K562 (cell line): ENCODE measurements around the gene TENT5A. TPM values are rescaled to one million over a fixed set of nuclear protein-coding genes. Genes with fewer than 3 reads are reported as not detected.

Experiments
- ATF1 ChIP-seq, 2 experiments: fragments of 450-650 bp in 1 of 2; IDR thresholded peaks; 2 replicates each; pipeline ENCODE4 v1.6.1; 2016; ENCODE audit warnings: missing compliant biosample characterization in 1 of 2, missing genetic modification characterization in 1 of 2
- BACH1 ChIP-seq: fragments of 200-800 bp; sonication (Bioruptor generic); IDR thresholded peaks from 2 replicates; pipeline ENCODE4 v1.6.1; 2016; ENCODE audit warnings: missing genetic modification characterization, missing compliant biosample characterization
- C11orf30 ChIP-seq: fragments of 450-650 bp; IDR thresholded peaks from 2 replicates; pipeline ENCODE4 v1.6.1; 2016; ENCODE audit warnings: low read depth, mild to moderate bottlenecking
- DIDO1 ChIP-seq: fragments of 450-650 bp; IDR thresholded peaks from 2 replicates; pipeline ENCODE4 v1.6.1; 2016; ENCODE audit warnings: low read depth, missing biosample characterization, missing genetic modification characterization
- FOXA3 ChIP-seq, 2 experiments: fragments of 450-650 bp in 1 of 2; sonication (generic) in 1 of 2; formaldehyde crosslinking; IDR thresholded peaks in 1 of 2; conservative IDR thresholded peaks in 1 of 2; 2 replicates each; pipeline versions ENCODE4 v1.4.0 to v1.8.0; 2020 to 2022; ENCODE audit warnings: mild to moderate bottlenecking in 2 of 2, missing genetic modification reagents in 1 of 2
- FOXK1 ChIP-seq: sonication (generic); formaldehyde crosslinking; IDR thresholded peaks from 2 replicates; pipeline ENCODE4 v1.8.0; 2022; ENCODE audit warnings: missing genetic modification reagents, mild to moderate bottlenecking, borderline replicate concordance
- HDGF ChIP-seq: fragments of 450-650 bp; IDR thresholded peaks from 2 replicates; pipeline ENCODE4 v1.6.1; 2016
- HEY1 ChIP-seq: fragments of 250-450 bp; sonication (Bioruptor Pico); IDR thresholded peaks from 2 replicates; pipeline ENCODE4 v1.5.0; 2020; ENCODE audit warnings: mild to moderate bottlenecking, moderate library complexity, borderline replicate concordance
- KLF16 ChIP-seq: IDR thresholded peaks from 2 replicates; pipeline ENCODE4 v1.6.1; 2016; ENCODE audit warnings: antibody characterized with exemption
- NRF1 ChIP-seq, 2 experiments: fragments of 450-650 bp; IDR thresholded peaks in 1 of 2; conservative IDR thresholded peaks in 1 of 2; 2 replicates each; pipeline ENCODE4 v1.6.1; 2014; ENCODE audit warnings: mild to moderate bottlenecking in 2 of 2
- PHF8 ChIP-seq: fragments of 200-600 bp; sonication (generic); IDR thresholded peaks from 2 replicates; pipeline ENCODE4 v1.6.1; 2012; ENCODE audit warnings: mixed run types, mild to moderate bottlenecking, inconsistent platforms, low read length, moderate library complexity, borderline replicate concordance
- TAF1 ChIP-seq: IDR thresholded peaks from 2 replicates; pipeline ENCODE4 v1.6.1; 2011; ENCODE audit warnings: mild to moderate bottlenecking, low read length, moderate library complexity; ENCODE audit not compliant: insufficient read depth, control insufficient read depth, severe bottlenecking; ENCODE audit errors: extremely low read depth
- ZKSCAN1 ChIP-seq: fragments of 150-350 bp; IDR thresholded peaks from 2 replicates; pipeline ENCODE4 v1.6.1; 2016; ENCODE audit warnings: low read depth, low read length
- ZNF253 ChIP-seq: fragments of 250-450 bp; sonication (Bioruptor Pico); conservative IDR thresholded peaks from 2 replicates; pipeline ENCODE4 v1.6.1; 2021; ENCODE audit warnings: mild to moderate bottlenecking
- ZNF766 ChIP-seq: fragments of 200-800 bp; sonication (Bioruptor generic); conservative IDR thresholded peaks from 2 replicates; pipeline ENCODE4 v1.6.1; 2016; ENCODE audit warnings: missing genetic modification characterization, missing compliant biosample characterization
- polyA plus RNA-seq, 8 experiments: library from polyadenylated mRNA; depleted of rRNA in 4 of 8; stranded (reverse) in 5 of 8; unstranded in 3 of 8; fragments of >200 nt; fragmentation: Nextera tagmentation in 2 of 8; fragmentation: Illumina TruSeq in 1 of 8; extraction: Ambion mirVana in 2 of 8; extraction: Trizol in 1 of 8; gene quantifications; 2 replicates each; pipeline versions ENCODE4 v1.2.1 to v1.2.3, GENCODE V29; 2011 to 2014; ENCODE audit warnings: inconsistent platforms in 1 of 8, missing spikeins in 1 of 8
- total RNA-seq, 7 experiments: library from RNA; depleted of rRNA in 6 of 7; stranded (reverse); fragments of >200 nt in 6 of 7; fragmentation: Illumina TruSeq in 2 of 7; extraction: Trizol in 2 of 7; gene quantifications; 2 replicates each; pipeline versions ENCODE4 v1.2.1 to v1.2.3, GENCODE V29; 2011 to 2021; ENCODE audit warnings: low replicate concordance in 1 of 7
- TF ChIP-seq, protein P1 (sequence below), 2 experiments: fragments of 250-450 bp in 1 of 2; fragments of 450-650 bp in 1 of 2; sonication (Bioruptor Pico) in 1 of 2; IDR thresholded peaks; 2 replicates each; pipeline versions ENCODE4 v1.6.1 to v1.8.0; 2016 to 2021; ENCODE audit warnings: mild to moderate bottlenecking in 2 of 2, moderate library complexity in 2 of 2, missing compliant biosample characterization in 1 of 2, missing genetic modification characterization in 1 of 2
- TF ChIP-seq, protein P2 (sequence below): fragments of 450-650 bp; IDR thresholded peaks from 2 replicates; pipeline ENCODE4 v1.6.1; 2016; ENCODE audit warnings: missing biosample characterization, missing genetic modification characterization
- TF ChIP-seq, protein P3 (sequence below): fragments of 150-350 bp; conservative IDR thresholded peaks from 2 replicates; pipeline ENCODE4 v1.6.1; 2014; ENCODE audit warnings: low read length
- TF ChIP-seq, protein P4 (sequence below): fragments of 250-450 bp; sonication (Bioruptor Pico); IDR thresholded peaks from 2 replicates; pipeline ENCODE4 v1.6.1; 2021; ENCODE audit warnings: mild to moderate bottlenecking
- TF ChIP-seq, protein P5 (sequence below): fragments of 250-450 bp; sonication (Bioruptor Pico); IDR thresholded peaks from 2 replicates; pipeline ENCODE4 v1.8.0; 2022; ENCODE audit warnings: inconsistent platforms

TENT5A gene
- total and polyA plus RNA-seq, 9 of the 15 experiments (the other 6 are each of a cell fraction or from before 2014, with no cell fraction given), result 0.77 to 2.3 (median 1.3) TPM

DNA sequence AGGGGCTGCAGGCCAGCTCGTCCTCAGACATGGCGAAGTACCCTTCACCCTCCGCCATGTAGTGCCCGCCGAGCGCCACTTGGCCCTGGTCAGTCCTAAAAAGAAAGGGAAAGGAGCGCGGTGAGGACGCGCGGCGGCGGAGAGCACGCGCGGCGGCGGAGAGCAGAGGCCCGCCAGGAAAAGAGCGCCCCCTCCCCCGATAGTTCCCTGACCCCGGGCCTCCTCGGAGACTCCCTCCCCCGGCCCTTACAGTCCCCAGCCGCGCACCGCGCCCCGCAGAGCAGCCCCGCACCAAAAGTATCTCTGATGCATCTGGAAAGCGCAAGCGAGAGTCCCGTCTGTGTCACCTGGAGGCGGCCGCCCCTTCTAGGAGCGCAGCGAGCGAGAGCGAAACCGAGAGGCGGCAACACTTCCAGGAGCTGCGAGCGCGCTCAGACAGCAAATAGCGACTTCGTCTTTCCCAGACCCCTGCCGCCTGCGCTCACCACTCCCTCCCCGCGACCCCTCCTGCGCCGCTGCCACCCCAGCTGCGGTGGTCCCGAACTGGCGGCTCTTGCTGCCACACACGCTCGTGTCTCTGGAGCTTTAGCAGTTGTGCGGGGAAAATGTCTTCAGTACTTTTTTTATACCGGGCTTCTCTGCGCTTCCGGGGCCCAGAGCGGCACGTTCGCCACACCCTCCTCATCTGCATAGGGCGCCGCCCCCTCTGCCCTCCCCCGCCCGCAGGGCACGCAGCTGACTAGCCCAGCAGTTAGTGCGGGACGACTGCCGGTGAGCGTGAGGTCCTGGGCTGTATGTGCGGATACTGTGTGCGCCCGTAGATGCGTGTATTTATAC is at the start of gene TENT5A (continued):
- TF ChIP-seq, protein P1, sequence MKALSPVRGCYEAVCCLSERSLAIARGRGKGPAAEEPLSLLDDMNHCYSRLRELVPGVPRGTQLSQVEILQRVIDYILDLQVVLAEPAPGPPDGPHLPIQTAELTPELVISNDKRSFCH (CRISPR knock-in tag; IDR thresholded peaks at IDR 0.05), result no peak
- TF ChIP-seq, protein P1 (tag; IDR thresholded peaks at IDR 0.05), result no peak
- TF ChIP-seq DIDO1 (tag), result no peak
- TF ChIP-seq PHF8, result peak; percentile 64
- no peak for TF ChIP-seq ZNF253
- no peak for TF ChIP-seq BACH1 (tag)
- no peak for TF ChIP-seq FOXK1 (CRISPR knock-in tag)
- no peak for TF ChIP-seq ZNF766 (CRISPR knock-in tag)
- no peak for TF ChIP-seq KLF16
- TF ChIP-seq, protein P2, sequence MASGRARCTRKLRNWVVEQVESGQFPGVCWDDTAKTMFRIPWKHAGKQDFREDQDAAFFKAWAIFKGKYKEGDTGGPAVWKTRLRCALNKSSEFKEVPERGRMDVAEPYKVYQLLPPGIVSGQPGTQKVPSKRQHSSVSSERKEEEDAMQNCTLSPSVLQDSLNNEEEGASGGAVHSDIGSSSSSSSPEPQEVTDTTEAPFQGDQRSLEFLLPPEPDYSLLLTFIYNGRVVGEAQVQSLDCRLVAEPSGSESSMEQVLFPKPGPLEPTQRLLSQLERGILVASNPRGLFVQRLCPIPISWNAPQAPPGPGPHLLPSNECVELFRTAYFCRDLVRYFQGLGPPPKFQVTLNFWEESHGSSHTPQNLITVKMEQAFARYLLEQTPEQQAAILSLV (tag), result no peak
- TF ChIP-seq HDGF, result no peak
- no peak for TF ChIP-seq C11orf30
- no peak for TF ChIP-seq FOXA3 (CRISPR knock-in tag; conservative IDR thresholded peaks at IDR 0.05 in 1 of 2, IDR thresholded peaks at IDR 0.05 in 1 of 2)
- TF ChIP-seq TAF1, result peak; percentile 24
- no peak for TF ChIP-seq HEY1
- TF ChIP-seq ATF1 (CRISPR knock-in tag; IDR thresholded peaks at IDR 0.05), result no peak
- TF ChIP-seq ATF1 (tag; IDR thresholded peaks at IDR 0.05), result no peak
- TF ChIP-seq, protein P3, sequence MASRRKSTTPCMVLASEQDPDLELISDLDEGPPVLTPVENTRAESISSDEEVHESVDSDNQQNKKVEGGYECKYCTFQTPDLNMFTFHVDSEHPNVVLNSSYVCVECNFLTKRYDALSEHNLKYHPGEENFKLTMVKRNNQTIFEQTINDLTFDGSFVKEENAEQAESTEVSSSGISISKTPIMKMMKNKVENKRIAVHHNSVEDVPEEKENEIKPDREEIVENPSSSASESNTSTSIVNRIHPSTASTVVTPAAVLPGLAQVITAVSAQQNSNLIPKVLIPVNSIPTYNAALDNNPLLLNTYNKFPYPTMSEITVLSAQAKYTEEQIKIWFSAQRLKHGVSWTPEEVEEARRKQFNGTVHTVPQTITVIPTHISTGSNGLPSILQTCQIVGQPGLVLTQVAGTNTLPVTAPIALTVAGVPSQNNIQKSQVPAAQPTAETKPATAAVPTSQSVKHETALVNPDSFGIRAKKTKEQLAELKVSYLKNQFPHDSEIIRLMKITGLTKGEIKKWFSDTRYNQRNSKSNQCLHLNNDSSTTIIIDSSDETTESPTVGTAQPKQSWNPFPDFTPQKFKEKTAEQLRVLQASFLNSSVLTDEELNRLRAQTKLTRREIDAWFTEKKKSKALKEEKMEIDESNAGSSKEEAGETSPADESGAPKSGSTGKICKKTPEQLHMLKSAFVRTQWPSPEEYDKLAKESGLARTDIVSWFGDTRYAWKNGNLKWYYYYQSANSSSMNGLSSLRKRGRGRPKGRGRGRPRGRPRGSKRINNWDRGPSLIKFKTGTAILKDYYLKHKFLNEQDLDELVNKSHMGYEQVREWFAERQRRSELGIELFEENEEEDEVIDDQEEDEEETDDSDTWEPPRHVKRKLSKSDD, result no peak
- TF ChIP-seq, protein P4, sequence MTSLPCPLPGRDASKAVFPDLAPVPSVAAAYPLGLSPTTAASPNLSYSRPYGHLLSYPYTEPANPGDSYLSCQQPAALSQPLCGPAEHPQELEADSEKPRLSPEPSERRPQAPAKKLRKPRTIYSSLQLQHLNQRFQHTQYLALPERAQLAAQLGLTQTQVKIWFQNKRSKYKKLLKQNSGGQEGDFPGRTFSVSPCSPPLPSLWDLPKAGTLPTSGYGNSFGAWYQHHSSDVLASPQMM, result no peak
- no peak for TF ChIP-seq ZKSCAN1
- peak; percentile 9 to 21; a peak in 1 of 4 replicates for TF ChIP-seq NRF1 (conservative IDR thresholded peaks at IDR 0.05 in 1 of 2, IDR thresholded peaks at IDR 0.05 in 1 of 2)
- TF ChIP-seq, protein P5, sequence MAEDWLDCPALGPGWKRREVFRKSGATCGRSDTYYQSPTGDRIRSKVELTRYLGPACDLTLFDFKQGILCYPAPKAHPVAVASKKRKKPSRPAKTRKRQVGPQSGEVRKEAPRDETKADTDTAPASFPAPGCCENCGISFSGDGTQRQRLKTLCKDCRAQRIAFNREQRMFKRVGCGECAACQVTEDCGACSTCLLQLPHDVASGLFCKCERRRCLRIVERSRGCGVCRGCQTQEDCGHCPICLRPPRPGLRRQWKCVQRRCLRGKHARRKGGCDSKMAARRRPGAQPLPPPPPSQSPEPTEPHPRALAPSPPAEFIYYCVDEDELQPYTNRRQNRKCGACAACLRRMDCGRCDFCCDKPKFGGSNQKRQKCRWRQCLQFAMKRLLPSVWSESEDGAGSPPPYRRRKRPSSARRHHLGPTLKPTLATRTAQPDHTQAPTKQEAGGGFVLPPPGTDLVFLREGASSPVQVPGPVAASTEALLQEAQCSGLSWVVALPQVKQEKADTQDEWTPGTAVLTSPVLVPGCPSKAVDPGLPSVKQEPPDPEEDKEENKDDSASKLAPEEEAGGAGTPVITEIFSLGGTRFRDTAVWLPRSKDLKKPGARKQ (CRISPR knock-in tag), result peak; percentile 74; the same call in 1 of the 2 replicates
